GM12873 (cell line): ENCODE data around the gene EFHD1.

Experiments
- TF ChIP-seq, protein P1 (sequence below): IDR thresholded peaks from 2 replicates; pipeline ENCODE4 v1.5.1; 2012; ENCODE audit warnings: low read depth, mild to moderate bottlenecking, moderate library complexity, low read length, control low read depth; ENCODE audit not compliant: insufficient read depth; ENCODE audit errors: missing control alignments

Gene EFHD1, protein sequence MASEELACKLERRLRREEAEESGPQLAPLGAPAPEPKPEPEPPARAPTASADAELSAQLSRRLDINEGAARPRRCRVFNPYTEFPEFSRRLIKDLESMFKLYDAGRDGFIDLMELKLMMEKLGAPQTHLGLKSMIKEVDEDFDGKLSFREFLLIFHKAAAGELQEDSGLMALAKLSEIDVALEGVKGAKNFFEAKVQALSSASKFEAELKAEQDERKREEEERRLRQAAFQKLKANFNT

DNA sequence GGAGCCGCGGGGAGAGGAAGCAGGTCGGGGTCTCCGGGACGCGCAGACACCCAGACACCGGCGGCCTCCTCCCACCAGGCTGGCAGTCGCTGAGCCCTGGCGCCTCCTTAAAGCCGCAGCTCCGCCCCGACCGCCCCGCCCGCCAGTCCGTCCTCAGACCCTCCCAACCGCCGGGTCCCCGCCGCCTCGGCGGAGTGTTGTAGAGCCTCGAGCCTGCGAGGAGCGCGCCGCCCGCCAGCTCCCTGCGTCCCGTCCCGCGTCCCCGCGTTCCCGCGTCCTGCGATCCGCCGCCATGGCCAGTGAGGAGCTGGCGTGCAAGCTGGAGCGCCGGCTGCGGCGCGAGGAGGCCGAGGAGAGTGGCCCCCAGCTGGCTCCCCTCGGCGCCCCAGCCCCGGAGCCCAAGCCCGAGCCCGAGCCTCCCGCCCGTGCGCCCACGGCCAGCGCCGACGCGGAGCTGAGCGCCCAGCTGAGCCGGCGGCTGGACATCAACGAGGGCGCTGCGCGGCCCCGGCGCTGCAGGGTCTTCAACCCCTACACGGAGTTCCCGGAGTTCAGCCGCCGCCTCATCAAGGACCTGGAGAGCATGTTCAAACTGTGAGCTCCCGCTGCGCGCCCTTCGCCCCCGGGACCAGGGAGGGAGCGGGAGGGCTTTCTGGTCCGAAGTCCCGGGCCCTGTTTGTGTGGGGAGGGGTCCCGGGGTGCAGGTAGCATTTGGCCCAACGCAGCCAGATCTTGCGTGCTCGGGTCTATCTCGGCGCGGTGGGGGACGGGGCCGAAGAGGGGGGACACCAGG is at the start of gene EFHD1:
EFHD1 (plus strand) TSS at position 192 of the 793 bp plus-strand sequence; CDS start at position 293, 101 bp downstream.
- TF ChIP-seq, protein P1, sequence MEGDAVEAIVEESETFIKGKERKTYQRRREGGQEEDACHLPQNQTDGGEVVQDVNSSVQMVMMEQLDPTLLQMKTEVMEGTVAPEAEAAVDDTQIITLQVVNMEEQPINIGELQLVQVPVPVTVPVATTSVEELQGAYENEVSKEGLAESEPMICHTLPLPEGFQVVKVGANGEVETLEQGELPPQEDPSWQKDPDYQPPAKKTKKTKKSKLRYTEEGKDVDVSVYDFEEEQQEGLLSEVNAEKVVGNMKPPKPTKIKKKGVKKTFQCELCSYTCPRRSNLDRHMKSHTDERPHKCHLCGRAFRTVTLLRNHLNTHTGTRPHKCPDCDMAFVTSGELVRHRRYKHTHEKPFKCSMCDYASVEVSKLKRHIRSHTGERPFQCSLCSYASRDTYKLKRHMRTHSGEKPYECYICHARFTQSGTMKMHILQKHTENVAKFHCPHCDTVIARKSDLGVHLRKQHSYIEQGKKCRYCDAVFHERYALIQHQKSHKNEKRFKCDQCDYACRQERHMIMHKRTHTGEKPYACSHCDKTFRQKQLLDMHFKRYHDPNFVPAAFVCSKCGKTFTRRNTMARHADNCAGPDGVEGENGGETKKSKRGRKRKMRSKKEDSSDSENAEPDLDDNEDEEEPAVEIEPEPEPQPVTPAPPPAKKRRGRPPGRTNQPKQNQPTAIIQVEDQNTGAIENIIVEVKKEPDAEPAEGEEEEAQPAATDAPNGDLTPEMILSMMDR: no peak

DNA sequence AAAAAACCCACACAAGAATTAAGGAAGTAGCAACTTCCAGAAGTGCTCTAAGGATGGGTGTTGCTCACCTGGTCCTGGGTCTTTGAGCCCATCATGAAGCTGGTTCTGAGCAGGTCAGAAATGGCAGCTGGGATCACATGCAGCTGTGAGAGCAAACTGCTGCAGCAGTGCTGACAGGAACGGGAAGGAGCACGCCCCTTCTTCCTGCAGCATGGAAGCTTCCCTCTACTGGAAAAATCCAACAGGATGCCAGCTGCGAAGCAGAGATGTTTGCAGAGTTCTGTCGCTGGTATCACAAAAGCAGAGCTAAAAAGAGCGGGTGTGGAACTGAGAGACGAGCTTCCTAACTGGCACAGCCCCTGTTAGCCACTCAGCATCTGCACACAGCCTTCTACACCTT is 49.2 kb upstream of the EFHD1 start:
- TF ChIP-seq, protein P1: no peak

DNA sequence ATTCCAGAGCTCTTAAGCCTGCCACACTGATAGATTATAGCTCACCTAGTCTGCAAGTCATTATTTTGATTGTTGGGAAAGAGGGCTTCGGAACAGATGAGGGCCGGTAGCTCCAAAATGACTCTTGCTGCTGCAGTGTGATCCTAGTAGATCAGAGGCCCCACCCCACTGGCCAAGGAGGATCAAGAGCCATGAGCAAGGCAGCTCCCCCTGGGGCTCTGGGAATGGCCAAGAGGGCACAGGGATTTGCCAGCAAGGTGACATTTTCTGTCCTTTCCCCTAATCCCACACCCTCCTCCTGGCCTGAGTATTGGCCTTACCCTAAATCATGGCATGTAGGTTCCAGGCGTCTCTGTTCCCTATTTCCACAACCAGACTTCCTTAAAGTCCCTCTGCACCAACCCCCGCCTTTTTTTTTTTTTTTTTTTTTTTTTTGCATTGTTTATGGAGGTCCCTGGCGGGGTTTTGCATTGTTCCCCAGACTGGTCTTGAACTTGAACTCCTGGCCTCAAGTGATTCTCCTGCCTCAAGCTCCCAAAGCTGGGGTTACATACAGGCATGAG is 46.4 kb upstream of the EFHD1 start:
- TF ChIP-seq, protein P1: no peak

DNA sequence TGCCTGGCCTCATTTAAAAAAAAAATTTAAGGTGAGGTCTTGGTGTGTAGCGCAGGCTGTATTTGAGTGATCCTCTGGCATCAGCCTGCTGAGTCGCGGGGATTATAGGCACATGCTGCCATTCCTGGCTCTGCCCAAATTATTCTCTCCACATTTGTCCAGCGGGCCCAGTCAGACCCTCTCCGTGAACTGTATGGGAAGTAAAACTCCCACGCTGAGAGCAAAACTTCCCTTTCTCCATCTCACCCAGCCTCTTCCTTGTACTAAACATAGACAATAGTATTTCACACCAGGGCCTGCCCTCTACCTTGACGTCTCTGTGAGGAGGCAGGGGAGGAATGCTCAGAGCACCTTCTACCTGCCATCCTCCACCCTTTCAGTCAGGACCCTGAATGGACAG is 45.9 kb upstream of the EFHD1 start:
- TF ChIP-seq, protein P1: no peak

DNA sequence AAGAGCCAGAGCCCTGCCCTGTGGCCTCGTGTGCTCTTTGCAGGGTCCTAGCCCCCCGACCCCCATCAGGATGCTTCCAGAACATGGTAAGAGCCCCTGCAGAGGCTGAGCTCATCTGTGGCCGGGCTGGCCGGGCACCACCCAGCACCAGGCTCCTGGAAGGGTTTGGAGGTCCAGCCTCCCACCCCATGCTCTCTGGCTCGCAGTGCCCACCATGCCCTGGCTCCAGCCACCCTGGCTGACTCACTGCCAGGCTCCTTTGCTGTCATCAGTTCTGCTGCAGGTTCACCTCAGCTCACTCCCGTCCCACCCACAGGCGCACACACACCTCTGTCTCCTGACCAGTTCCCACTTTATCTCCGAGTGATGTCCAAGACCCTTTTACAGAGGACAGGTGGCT is 45.4 kb upstream of the EFHD1 start:
- TF ChIP-seq, protein P1: no peak

DNA sequence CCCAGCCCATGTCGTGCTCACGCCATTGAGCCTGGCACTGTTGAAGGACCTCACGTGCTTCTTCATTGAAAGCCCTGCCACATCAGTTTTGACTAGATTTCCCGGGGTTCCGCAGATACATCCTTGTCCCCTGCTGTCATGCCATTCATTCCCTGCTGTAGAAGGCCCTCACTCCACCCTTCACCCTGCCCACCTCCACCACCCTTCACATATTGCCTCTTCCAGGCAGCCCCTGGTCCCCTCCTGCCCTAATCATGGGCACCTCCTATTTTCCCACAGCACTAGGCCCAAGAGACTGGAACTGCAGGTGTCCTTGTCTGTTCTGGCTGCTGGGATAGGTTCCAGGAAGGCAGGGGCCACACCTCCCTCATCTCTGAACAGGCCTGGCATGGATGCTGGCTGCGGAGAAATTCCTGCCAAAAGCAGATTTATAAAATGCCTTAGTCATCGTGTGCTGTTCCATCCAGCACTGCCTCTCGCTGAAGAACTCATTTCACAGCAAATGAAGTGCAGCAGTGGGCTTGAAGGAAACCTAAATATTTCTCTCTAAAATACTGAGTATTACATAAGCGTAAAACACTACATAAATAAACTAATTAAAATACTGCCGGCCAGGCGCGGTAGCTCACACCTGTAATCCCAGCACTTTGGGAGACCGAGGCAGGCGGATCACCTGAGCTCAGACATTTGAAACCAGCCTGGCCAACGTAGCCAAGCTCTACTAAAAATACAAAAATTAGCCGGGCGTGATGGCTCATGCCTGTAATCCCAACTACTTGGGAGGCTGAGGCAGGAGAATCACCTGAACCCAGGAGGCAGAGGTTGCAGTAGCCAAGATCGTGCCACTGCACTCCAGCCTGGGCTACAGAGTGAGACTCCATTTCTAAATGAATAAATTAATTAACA is 44.5 kb upstream of the EFHD1 start:
- TF ChIP-seq, protein P1: no peak
